Common myeloid progenitor, CD34-positive (primary cell): ENCODE data around the gene SPATA17.

Source experiments
- CTCF ChIA-PET: fragments of 350-600 bp; sonication (Branson Sonifier 250); formaldehyde crosslinking; loops from one replicate; lab custom pipeline; 2021; ENCODE audit warnings: antibody characterized with exemption; lab: Charles Lee
- POLR2A ChIA-PET: fragments of 350-600 bp; sonication (Branson Sonifier 250); formaldehyde crosslinking; loops from one replicate; lab custom pipeline; 2021; ENCODE audit warnings: antibody characterized with exemption; lab: Charles Lee
- DNase-seq, 3 donors: peaks; one replicate each; pipeline versions ENCODE4 v3.0.0 to v3.0.0-alpha.2; 2013
- H3K27ac ChIP-seq, 2 experiments: 1 replicate in 1 of 2; 2 replicates in 1 of 2; pipeline ENCODE4 v1.7.0; 2013; ENCODE audit warnings: inconsistent platforms in 2 of 2, low read length in 2 of 2, mild to moderate bottlenecking in 2 of 2, low read depth in 1 of 2, moderate library complexity in 1 of 2; ENCODE audit not compliant: severe bottlenecking in 2 of 2, insufficient read depth in 1 of 2, poor library complexity in 1 of 2
- H3K27me3 ChIP-seq, 5 experiments: replicated peaks in 2 of 5; 1 replicate in 3 of 5; 2 replicates in 2 of 5; pipeline versions ENCODE4 v1.6.1 to v1.7.0; 2013; ENCODE audit warnings: low read length in 4 of 5, mild to moderate bottlenecking in 2 of 5, moderate library complexity in 2 of 5, inconsistent platforms in 1 of 5; ENCODE audit not compliant: insufficient read depth in 5 of 5, control insufficient read depth in 4 of 5
- H3K36me3 ChIP-seq, 4 experiments: 1 replicate in 2 of 4; 2 replicates in 2 of 4; pipeline versions ENCODE4 v1.6.1 to v1.7.0; 2013; ENCODE audit warnings: low read length in 3 of 4, control low read depth in 1 of 4, mild to moderate bottlenecking in 1 of 4; ENCODE audit not compliant: control insufficient read depth in 4 of 4, insufficient read depth in 4 of 4
- H3K4me1 ChIP-seq, 4 experiments: 1 replicate in 3 of 4; 2 replicates in 1 of 4; pipeline versions ENCODE4 v1.6.1 to v1.7.1; 2013; ENCODE audit warnings: low read length in 3 of 4, mild to moderate bottlenecking in 3 of 4, control low read depth in 1 of 4, inconsistent platforms in 1 of 4, moderate library complexity in 1 of 4; ENCODE audit not compliant: control insufficient read depth in 4 of 4, insufficient read depth in 4 of 4; ENCODE audit errors: control extremely low read depth in 1 of 4
- H3K4me3 ChIP-seq, 7 experiments: 1 replicate in 4 of 7; 2 replicates in 3 of 7; pipeline versions ENCODE4 v1.5.1 to v1.7.0; 2013; ENCODE audit warnings: mild to moderate bottlenecking in 7 of 7, low read length in 6 of 7, moderate library complexity in 6 of 7, inconsistent platforms in 2 of 7, low read depth in 2 of 7, control low read depth in 1 of 7; ENCODE audit not compliant: insufficient read depth in 4 of 7, control insufficient read depth in 1 of 7; ENCODE audit errors: extremely low read depth in 1 of 7
- H3K9me3 ChIP-seq, 5 experiments: 1 replicate in 4 of 5; 2 replicates in 1 of 5; pipeline versions ENCODE4 v1.6.1 to v1.7.1; 2013; ENCODE audit warnings: low read length in 4 of 5, mild to moderate bottlenecking in 2 of 5, inconsistent platforms in 1 of 5, low read depth in 1 of 5, moderate library complexity in 1 of 5; ENCODE audit not compliant: control insufficient read depth in 4 of 5, insufficient read depth in 2 of 5; ENCODE audit errors: control extremely low read depth in 1 of 5
- WGBS: methylation state at CpG from one replicate; pipeline ENCODE4 v1.1.5; 2013; ENCODE audit not compliant: insufficient coverage; 5-methylcytosine and 5-hydroxymethylcytosine counted together

SPATA17 gene

GRCh38 chr1:217776693-217777092 lies 145.5 kb downstream of the SPATA17 start:
- Histone ChIP-seq H3K9me3 (peaks cover 0 to 1% (median 0%) of the 10 kb centered on the region in 5 experiments), H3K4me3 (no peak overlapping the region), H3K36me3 (no peaks in the 10 kb centered on the region), H3K27me3 (no peaks in the 10 kb centered on the region), H3K27ac (no peak overlapping the region), H3K4me1 (no peaks in the 10 kb centered on the region)
- 100% methylated on average over 3 of the region's 5 CpGs for WGBS
- CTCF ChIA-PET, result no interaction called here
- POLR2A ChIA-PET, result interaction anchor here (0.6 kb wide), 1 partner anchor 1356 kb away, joined by 5 read pairs; no protein-coding TSS in a partner anchor
- no peak for DNase-seq

GRCh38 chr1:217781056-217781455 lies 149.9 kb downstream of the SPATA17 start:
- POLR2A ChIA-PET, result no interaction called here
- CTCF ChIA-PET, result interaction anchor here (0.6 kb wide), 1 partner anchor 513 kb away, joined by 3 read pairs; no protein-coding TSS in a partner anchor
- DNase-seq, result no peak

DNA sequence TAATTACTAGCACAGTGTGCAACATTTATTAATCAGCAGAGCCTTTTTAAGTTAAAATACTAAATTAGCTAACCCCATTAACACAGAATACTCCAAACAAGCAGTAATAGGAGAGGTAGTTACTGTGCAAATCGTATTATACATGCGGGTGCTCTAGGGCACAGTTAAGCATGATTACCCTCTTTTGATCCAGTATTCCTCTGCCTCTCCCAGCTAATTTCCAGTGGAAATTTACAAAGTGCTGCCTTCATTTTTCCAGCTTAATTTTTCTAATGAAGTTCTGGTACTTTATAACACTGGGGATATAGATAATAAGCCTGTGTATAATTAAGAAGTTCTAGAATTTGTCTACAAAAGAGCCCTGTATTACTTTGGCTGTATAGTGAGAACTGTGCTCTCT lies 159.9 kb downstream of the SPATA17 start:
- POLR2A ChIA-PET, result no interaction called here
- Histone ChIP-seq H3K27me3 (no peaks in the 10 kb centered on the region), H3K4me3 (no peak overlapping the region), H3K4me1 (no peaks in the 10 kb centered on the region), H3K9me3 (no peaks in the 10 kb centered on the region), H3K36me3 (no peaks in the 10 kb centered on the region), H3K27ac (no peak overlapping the region)
- CTCF ChIA-PET, result no interaction called here
- WGBS, result 100% methylated on average over 2 of the region's 2 CpGs
- DNase-seq, result no peak

More at GRCh38 chr1:217781056-217781455, 149.9 kb downstream of the SPATA17 start:
- H3K4me3 ChIP-seq, result no peak overlapping the region
- no peak overlapping the region for H3K27ac ChIP-seq
- no peaks in the 10 kb centered on the region for H3K27me3 ChIP-seq
- H3K9me3 ChIP-seq, result peaks cover 0 to 1% (median 0%) of the 10 kb centered on the region in 5 experiments
- WGBS, result no CpG with 5 or more reads among the region's 4 CpGs
- H3K36me3 ChIP-seq, result no peaks in the 10 kb centered on the region
- H3K4me1 ChIP-seq, result no peaks in the 10 kb centered on the region

DNA sequence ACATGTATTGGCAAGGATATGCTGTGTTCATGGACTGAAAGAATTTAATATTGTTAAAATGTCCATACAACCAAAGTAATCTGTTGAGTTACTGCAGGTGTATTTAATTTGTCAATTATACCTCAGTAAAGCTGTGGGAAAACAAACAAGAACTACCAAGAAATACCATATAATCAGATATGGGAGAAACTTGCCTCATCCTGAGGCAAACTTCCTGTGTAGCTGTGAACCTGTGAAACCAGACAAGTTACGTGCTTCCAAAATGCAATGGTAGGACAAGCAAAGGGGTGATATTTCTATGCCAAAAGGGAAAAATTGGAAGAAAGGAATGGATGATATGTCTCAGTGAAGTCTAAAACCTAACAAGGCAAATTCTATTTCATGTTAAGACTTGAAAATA lies 174.6 kb downstream of the SPATA17 start:
- no peaks in the 10 kb centered on the region for H3K4me1 ChIP-seq
- H3K27ac ChIP-seq, result no peak overlapping the region
- no peaks in the 10 kb centered on the region for H3K27me3 ChIP-seq
- no peak for DNase-seq
- ChIA-PET POLR2A (no interaction called here), CTCF (no interaction called here)
- 90% methylated on average over 1 of the region's 1 CpG for WGBS
- H3K4me3 ChIP-seq, result no peak overlapping the region
- no peaks in the 10 kb centered on the region for H3K36me3 ChIP-seq
- no peaks in the 10 kb centered on the region for H3K9me3 ChIP-seq

DNA sequence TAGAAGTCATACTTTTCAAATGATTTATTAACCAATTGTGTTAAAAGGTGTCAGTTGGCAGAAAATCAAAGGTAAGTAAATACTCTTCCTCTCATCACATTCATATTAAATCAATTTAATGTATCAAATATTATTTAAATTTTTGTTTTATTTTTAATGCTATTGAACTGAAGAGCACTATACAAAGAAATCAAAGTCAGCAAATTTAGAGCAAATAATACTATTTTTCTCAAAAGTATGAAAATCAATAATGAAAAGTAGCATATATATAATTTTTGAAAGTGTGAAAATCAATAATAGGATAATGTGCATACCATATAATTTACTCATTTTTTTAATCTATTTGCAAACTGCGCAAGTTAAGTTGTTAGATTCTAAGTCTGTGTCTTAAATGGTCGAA lies 181.0 kb downstream of the SPATA17 start:
- POLR2A ChIA-PET, result no interaction called here
- WGBS, result no CpG with 5 or more reads among the region's 2 CpGs

DNA sequence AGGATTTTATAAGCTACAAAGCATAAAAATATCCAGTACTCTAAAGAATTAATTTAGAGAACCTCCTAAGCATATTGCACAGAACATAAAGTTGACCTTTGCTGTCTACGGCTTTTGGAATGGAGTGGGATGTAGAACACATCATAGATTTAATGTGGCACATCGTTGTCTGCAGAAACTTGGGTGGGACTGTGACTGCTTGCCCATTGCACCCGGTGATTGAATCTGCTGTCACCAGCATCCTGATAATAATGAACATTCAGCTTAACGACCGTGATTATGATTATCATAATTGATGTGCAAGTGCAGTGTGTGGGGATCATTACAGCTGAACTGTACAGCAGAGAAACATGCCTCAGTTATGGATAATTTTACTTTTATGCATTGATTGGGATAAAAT lies 181.9 kb downstream of the SPATA17 start:
- no peak overlapping the region for H3K4me3 ChIP-seq
- H3K27me3 ChIP-seq, result no peaks in the 10 kb centered on the region
- H3K36me3 ChIP-seq, result no peaks in the 10 kb centered on the region
- 85% methylated on average over 3 of the region's 5 CpGs for WGBS
- H3K4me1 ChIP-seq, result no peaks in the 10 kb centered on the region
- ChIA-PET POLR2A (no interaction called here), CTCF (no interaction called here)
- H3K27ac ChIP-seq, result no peak overlapping the region
- no peaks in the 10 kb centered on the region for H3K9me3 ChIP-seq
- DNase-seq, result no peak

More for the DNA sequence above, 181.0 kb downstream of the SPATA17 start:
- Histone ChIP-seq H3K27me3 (no peaks in the 10 kb centered on the region), H3K36me3 (no peaks in the 10 kb centered on the region), H3K4me3 (no peak overlapping the region), H3K27ac (no peak overlapping the region), H3K9me3 (no peaks in the 10 kb centered on the region), H3K4me1 (no peaks in the 10 kb centered on the region)
- CTCF ChIA-PET, result no interaction called here
- DNase-seq, result no peak

DNA sequence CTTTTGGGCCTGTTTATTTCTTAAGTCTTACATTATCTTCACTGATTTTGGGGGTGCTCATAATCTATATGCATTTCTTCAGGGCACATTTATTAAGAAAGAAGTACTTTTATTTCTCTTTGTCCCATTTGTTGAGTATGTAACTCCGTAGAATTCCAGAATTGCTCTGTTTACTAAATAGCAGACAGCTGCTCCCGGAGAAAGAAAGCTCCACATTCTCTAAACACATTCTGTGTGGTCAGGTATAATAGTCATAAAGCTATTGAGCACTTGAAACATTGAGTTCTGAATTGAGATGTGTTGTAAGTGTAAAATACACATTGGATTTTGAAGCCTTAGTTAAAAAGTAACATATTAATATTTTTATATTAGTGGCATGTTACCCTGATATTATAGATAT lies 206.5 kb downstream of the SPATA17 start:
- 93% methylated on average over 2 of the region's 2 CpGs for WGBS
- Histone ChIP-seq H3K27me3 (no peaks in the 10 kb centered on the region), H3K36me3 (no peaks in the 10 kb centered on the region), H3K4me1 (no peaks in the 10 kb centered on the region), H3K4me3 (no peak overlapping the region), H3K9me3 (no peaks in the 10 kb centered on the region), H3K27ac (no peak overlapping the region)
- POLR2A ChIA-PET, result interaction anchor here (0.6 kb wide), 1 partner anchor 95 kb away, joined by 4 read pairs; no protein-coding TSS in a partner anchor
- CTCF ChIA-PET, result interaction anchor here (1.1 kb wide), 1 partner anchor 10 kb away, joined by 3 read pairs; no protein-coding TSS in a partner anchor
- DNase-seq, result no peak
